GOT3 (cell line): ENCODE data around the gene TRIM28.
"Not testable (repeated sequence)": the region's sequence is repeated elsewhere in the genome, so short reads cannot be mapped to it uniquely, and the experiment has no call there.

Experiments used
- DNase-seq: peaks from one replicate; lab custom pipeline; 2025; ENCODE audit warnings: mixed read lengths; lab: John Stamatoyannopoulos, UW

TRIM28 gene

DNA sequence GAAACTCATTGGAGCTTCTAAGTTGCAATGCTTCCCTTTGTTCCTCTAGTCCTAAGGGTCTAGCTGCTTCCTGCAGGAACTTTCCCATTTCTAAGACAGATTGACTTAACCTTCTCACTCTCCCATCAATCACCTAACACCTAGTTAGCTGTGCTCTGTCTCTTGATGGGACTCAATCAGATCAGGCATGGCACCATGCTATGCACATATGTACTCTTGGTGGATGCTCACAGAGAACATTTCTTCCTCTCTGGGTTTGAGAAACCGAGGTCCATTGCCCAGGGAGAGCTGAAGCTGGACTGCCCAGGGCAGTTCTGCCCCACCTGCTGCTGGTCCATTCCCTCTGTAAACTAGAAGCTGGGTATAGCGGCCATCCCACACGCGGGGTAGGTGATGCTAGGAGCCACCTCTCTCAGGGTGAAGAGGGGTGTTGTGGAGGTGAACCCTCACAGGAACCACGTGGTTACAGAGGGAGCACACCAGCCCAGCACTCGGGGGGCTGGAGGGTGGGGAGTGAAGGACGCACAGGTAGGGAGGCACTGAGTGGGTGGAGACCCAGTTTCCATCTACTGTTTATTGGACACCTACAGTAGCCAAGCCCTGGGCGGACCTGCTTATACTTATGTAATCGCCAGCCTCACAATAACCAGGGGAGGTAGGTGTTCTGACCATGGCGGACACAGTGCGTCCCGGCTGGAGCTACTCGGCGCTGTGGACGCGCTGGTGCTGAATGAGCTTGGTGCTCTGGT is 17.7 kb downstream of the TRIM28 start:
- DNase-seq = no peak

- no peak for DNase-seq
Observed at GRCh38 chr19:58562122-58563033, 18.5 kb downstream of the TRIM28 start.

DNA sequence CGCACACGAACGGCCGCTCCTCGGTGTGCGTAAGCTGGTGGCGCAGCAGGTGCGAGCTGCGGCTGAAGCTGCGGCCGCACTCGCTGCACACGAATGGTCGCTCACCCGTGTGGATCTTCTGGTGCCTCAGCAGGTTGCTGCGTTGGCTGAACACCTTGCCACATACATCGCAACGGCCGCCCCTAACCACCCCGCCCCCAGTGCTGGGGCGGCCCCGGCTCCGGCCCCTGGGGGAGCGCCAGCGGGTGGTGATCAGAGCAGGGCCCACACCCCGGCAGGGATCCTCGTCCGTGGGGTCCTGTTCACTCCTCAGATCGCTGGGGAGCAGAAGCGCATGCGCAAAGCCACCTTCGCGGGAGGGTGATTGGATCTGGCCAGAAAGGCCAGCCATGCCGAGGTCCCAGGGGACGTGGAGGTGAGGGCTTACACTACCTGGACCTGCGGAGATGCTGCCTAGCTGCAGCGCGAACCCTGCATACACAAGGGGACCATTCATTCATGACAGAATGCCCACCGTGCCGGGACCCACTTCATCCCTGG is 19.2 kb downstream of the TRIM28 start:
- no peak for DNase-seq

DNA sequence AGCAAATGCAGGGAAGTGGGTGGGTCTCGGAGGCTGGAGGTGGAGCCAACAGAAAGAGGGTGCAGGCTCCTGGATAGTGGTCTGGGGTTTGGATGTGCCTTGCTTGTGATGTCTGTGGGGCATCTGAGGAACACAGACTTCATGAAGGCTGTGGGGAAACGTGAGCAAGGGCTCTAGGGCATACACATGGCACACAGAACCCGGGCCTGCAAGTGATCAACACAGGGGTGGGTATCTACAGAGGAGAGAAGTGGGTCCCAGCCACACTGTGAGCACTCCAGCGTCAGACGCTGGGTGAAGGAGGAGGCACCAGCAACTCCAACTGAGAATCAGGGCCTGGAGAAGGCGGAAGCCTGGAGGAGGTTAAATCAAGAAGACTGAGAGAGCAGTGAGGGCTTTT is 20.0 kb downstream of the TRIM28 start:
- no peak for DNase-seq

DNA sequence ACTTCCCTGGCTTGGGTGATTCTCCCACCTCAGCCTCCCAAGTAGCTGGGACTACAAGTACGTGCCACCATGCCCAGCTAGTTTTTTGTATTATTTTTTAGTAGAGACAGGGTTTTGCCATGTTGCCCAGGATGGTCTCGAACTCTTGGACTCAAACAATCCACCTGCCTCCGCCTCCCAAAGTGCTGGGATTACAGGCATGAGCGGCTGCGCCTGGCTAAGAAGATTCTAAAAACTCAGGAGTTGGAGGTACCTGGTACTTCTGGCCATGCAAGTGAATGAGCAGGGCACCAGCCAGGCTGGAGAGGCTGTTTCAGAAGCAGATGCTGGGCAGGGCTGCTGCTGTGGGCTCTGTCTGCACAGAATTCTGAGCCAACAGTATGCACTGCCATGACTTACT is 23.1 kb downstream of the TRIM28 start:
- DNase-seq = no peak

DNA sequence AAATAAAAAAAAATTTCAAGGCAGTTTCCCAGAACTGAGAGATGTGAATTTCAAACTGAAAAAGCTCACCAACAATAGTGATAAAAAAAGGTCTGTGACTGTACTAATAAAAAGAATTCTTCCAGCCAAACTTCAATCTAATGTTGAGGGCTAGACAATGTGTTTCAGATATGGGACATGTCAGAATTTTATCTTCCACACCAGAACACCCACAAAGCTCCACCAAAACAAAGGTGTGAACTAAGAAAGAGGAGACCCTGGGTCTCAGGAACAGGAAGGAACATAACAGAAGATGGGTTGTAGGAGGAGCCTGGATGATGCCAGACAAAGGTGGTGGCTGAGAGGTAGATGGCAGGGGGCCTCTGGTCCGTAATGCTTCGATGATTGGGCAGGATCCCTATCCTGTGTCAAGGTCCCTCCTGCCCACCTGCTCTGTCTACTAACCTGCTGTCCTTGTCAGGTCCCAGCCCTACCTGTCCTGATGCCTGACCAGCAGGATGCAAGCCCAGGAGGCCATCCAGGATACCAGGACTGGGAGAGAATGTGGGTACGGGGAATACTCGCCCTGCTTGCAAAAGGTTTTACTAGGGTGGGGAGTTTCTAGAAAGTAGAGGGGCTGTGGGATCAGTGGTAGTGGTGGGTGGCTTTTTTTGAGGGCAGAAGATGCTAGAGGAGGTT is 24.7 kb downstream of the TRIM28 start:
- DNase-seq = no peak

GRCh38 chr19:58569191-58569942 is 25.5 kb downstream of the TRIM28 start:
- no peak for DNase-seq

- DNase-seq = no peak
Observed at GRCh38 chr19:58569943-58570670, 26.2 kb downstream of the TRIM28 start.

DNA sequence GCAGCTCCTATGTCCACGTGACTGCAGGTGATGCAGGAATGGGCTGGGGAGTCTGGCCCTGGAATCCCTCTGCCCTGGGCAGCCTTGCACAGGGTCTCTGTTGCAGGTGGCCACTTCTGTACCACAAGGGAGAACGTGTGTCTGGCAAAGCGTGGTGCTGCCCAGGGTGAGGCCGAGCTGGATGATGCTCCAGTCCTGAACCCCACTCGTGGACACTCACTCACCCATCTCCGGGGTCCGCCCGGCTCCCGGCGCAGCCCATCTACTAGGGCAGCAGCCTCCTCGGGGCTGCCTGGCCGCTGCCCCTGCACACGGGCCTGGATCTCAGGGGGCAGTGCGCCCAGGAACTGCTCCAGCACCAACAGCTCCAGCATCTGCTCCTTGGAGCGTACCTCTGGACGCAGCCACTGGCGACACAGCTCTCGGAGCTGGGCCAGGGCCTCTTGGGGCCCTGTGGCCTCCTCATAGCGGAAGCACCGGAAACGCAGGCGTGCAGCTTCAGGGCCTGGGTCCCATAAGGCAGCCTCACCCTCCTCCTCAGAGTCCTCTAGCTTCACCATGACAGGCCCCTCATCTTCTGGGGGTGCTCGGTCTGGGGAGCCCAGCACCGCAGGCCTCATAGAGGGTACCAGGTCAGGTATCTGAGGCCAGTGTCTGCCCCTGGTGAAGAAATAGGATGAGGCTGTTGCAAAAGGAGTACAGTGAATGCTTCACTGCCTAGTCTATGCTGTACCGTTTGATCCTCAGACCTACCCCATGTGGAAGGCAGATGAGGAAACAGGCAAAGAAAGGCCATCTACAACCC is 27.1 kb downstream of the TRIM28 start:
- DNase-seq = no peak

- DNase-seq = no peak
Observed at GRCh38 chr19:58571575-58571947, 27.7 kb downstream of the TRIM28 start.

DNA sequence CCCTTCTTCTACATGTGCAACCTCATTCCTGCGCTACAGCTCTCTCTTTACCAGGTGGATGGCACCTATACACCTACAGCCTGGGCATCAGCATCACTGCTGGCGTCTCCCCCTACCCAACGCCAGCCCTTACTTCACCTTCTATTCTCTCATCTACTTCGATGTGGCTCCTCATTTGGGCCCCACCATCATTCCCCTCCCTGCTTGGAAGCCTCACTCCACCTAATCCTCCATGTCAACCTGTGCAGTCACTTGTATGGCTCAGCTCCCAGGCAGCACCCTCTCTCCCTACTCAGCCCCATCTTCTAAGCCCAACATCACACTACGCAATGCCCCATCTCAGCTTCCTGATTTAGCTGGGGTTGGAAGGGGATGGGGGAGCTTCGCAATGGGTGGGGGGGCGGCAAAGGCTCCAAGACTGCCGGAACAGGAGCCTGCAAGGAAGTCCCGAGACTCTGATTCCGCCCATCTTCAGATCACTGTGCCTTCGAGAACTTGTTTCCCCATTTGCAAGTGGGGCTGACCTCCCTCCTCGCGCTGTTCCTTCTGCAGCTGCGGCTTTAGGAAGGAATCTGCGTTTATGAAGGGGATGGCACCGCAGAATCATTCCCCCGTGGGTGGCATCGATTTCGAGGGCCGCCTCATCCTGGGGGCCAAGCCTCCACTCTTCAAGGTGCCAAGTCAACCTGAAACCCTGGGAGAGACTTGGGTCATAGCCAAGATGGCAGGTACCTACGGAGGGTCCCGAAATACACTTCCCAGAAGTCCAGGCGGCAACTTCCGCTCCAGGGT is 28.4 kb downstream of the TRIM28 start:
- no peak for DNase-seq

GRCh38 chr19:58572818-58573657 is 29.2 kb downstream of the TRIM28 start, which contains the start of gene MZF1:
Gene MZF1, minus strand, starts transcription at chr19:58573335. Its CDS starts 1,946 bp downstream, at chr19:58571389.
- no peak for DNase-seq

DNA sequence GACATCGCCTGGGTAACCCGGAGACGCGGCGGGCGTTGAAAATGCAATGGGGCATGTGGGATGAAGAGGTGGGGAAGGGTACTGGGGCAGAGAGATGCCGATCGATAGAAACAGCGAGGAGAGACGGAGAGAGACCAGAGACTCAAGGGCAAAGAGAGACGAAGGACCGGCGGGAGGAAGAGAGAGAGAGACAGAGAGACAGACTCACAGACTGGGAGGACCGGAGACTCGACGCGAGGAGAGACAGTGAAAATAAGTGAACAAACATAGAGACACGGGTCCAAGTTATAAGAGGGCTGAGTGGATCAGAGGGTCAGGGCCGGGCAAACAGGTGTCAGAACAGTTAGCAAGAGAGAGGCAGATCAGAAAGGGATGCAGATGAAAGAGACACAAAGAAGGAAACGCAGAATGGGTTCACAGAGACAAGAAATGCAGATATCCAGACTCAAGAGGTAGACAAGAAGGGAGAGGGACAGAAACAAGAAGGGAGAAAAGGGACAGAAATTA is 29.8 kb downstream of the TRIM28 start:
- no peak for DNase-seq

- no peak for DNase-seq
Observed at GRCh38 chr19:58575183-58576041, 31.5 kb downstream of the TRIM28 start.

DNA sequence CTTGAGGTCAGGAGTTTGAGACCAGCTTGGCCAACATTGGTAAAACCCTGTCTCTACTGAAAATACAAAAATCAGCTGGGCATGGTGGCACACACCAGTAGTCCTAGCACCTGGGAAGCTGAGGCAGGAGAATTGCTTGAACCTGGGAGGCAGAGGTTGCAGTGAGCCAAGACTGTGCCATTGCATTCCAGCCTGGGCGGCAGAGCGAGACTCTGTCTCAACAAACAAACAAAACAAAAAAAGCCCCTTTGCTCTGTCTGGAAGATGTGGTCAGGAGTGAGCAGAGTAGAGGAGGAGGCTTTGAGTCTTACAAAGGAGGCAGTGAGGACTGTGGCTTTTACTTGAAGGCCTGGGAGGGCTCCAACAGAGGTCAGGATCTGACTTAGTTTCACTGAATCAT is 33.7 kb downstream of the TRIM28 start:
- DNase-seq = not testable (repeated sequence)

DNA sequence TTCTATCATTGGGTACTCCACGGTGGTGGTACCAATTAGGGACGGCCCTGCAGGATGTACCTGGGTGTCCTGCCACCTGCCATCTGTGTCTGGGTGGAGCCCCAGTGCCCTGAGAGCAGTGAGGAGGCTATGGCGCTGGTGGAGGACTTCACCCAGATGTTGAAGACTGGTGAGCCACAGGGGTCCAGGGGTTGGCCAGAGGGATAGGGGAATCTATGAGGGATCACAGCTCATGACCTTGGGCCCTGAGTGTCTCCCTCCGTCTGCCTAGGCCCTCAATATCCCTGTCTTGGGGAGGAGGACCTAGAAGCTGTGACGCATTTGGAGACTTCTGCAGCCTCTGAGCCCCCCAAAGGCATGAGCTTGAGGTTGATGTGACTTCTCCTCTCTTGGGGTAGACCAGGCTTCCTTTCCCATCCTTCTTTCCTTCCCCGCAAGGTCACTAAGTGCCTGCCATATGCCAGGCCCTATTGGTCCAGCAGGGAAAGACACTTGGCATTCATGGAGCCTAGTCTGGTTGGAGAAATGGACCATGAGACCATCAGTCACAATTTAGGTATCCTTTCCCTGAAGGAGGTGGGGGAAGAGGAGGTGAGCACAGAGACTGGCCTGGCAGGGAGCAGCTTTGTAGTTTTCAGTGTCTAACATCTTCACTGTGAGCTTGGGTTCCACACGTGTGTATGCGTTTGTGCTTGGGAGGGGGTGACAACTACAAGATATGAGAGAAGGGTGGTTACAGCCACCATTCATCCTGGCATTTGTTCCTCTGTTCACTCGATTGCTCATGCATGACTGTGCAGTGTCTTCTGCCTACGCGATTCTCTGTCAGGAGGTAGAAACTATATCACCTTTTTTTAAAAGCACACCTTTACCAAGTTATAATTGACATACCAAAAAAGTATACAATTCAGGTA is 34.4 kb downstream of the TRIM28 start:
- no peak for DNase-seq
